ENCODE data around the gene LRP1.
"Not testable (repeated sequence)": the region's sequence is repeated elsewhere in the genome, so short reads cannot be mapped to it uniquely, and the experiment has no call there.

Gene LRP1

GRCh38 chr12:57112492-57113294 is 15.6 kb upstream of the LRP1 start:
- no peak for DNase-seq

GRCh38 chr12:57116580-57117281 is 11.6 kb upstream of the LRP1 start:
- DNase-seq, result no peak

- DNase-seq, result no peak
These were observed 9.5 kb upstream of the LRP1 start for GRCh38 chr12:57118711-57119271.

- DNase-seq, result no peak
These were observed 8.8 kb upstream of the LRP1 start for GRCh38 chr12:57119294-57120085.

- not testable (repeated sequence) for DNase-seq
These were observed 7.6 kb upstream of the LRP1 start for GRCh38 chr12:57120718-57121117.

GRCh38 chr12:57123813-57124212 is 4.5 kb upstream of the LRP1 start:
- no peak for DNase-seq

- peak; percentile 52 for DNase-seq
These were observed 3.9 kb upstream of the LRP1 start for GRCh38 chr12:57124261-57124877.

GRCh38 chr12:57126061-57126460 is 2.2 kb upstream of the LRP1 start:
- no peak for DNase-seq

- DNase-seq, result no peak
These were observed 1.7 kb upstream of the LRP1 start for GRCh38 chr12:57126561-57126960.

- DNase-seq, result peak; percentile 4
These were observed 1.1 kb upstream of the LRP1 start for GRCh38 chr12:57127101-57127725.

- no peak for DNase-seq
These were observed 400 bp downstream of the LRP1 start for GRCh38 chr12:57128519-57129247.

- DNase-seq, result no peak
These were observed 1.1 kb downstream of the LRP1 start for GRCh38 chr12:57129321-57129842.

- DNase-seq, result no peak
These were observed 1.6 kb downstream of the LRP1 start for GRCh38 chr12:57129889-57130288.

GRCh38 chr12:57130941-57131340 is 2.7 kb downstream of the LRP1 start:
- DNase-seq, result no peak

- no peak for DNase-seq
These were observed 3.8 kb downstream of the LRP1 start for GRCh38 chr12:57131896-57132744.

- DNase-seq, result no peak
These were observed 4.8 kb downstream of the LRP1 start for GRCh38 chr12:57133013-57133569.

- no peak for DNase-seq
These were observed 5.6 kb downstream of the LRP1 start for GRCh38 chr12:57133916-57134315.

GRCh38 chr12:57134949-57135348 is 6.7 kb downstream of the LRP1 start:
- no peak for DNase-seq

- no peak for DNase-seq
These were observed 7.4 kb downstream of the LRP1 start for GRCh38 chr12:57135527-57136326.
